Measurements from ENCODE around the gene PGS1. TPM values are rescaled to one million over a fixed set of nuclear protein-coding genes. Genes with fewer than 3 reads are reported as not detected.

The PGS1 gene
- total and polyA plus RNA-seq, 10 of the 15 experiments (the other 5 are each of a cell fraction or from before 2014, with no cell fraction given) = 1.3 to 37.6 (median 27.4) TPM

DNA sequence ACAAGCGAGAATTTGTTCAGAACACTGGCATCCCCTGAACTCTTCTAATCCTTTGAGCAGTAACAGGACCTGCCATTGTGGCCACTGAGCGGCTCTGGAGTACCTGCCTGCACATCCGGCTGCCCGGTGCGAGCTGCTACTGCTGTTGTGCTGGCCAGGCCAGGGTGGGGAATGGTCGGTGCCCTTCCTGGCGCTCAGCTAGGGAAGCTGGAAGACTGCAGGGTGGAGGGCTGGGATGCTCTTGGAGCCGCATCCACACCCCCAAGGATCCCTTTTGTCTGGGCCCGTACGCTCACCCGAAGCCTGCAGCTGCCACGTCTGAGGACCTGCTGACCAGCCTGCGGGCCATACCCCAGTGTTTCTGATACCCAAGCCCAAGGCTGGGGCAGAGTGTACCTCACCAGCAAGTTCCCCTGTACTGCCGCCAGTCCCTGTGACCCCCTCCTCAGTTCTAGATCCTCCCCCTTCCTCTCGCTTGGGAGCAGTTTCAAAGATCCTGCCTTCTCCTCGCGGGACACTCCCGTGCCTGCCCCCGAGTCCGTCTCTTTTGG, 49.7 kb downstream of the PGS1 start:
- ATAC-seq = no peak
- H3K4me2 ChIP-seq (ENCODE audit: control insufficient read depth, insufficient read depth) = no peak overlapping the region
- TF ChIP-seq CBX3 (IDR thresholded peaks at IDR 0.05; ENCODE audit: borderline replicate concordance, low read depth) (no peak), KLF5 (IDR thresholded peaks at IDR 0.05; ENCODE audit: partially characterized antibody) (no peak), PAX5 (IDR thresholded peaks at IDR 0.05; ENCODE audit: borderline replicate concordance, low read depth, low read length) (no peak), REST (IDR thresholded peaks at IDR 0.05; ENCODE audit: low read depth, low read length) (no peak), CUX1 (IDR thresholded peaks at IDR 0.05; ENCODE audit: insufficient replicate concordance, low read depth, low read length) (no peak), CHD1 (IDR thresholded peaks at IDR 0.05; ENCODE audit: low read depth, low read length) (no peak), MEF2A (IDR thresholded peaks at IDR 0.05; ENCODE audit: insufficient read depth, low read depth, low read length) (no peak), CREM (IDR thresholded peaks at IDR 0.05; ENCODE audit: low read depth) (no peak), SMC3 (IDR thresholded peaks at IDR 0.05; ENCODE audit: borderline replicate concordance, low read length) (no peak), POLR2AphosphoS5 (IDR thresholded peaks at IDR 0.05; ENCODE audit: low read length) (no peak), HDAC6 (IDR thresholded peaks at IDR 0.05; ENCODE audit: unreplicated experiment) (no peak), WRNIP1 (IDR thresholded peaks at IDR 0.05; ENCODE audit: borderline replicate concordance, low read depth, low read length) (no peak)
- in situ Hi-C loops (cut with MboI) (no loop called here), intact Hi-C loops (cut with micrococcal nuclease; ENCODE audit: unreplicated experiment) (loop anchor here (10.0 kb wide), 1 partner anchor 343 kb away; no protein-coding TSS in a partner anchor)
- H3K79me2 ChIP-seq (ENCODE audit: control insufficient read depth, insufficient read depth, low read length) = no peaks in the 10 kb centered on the region
- H2AFZ ChIP-seq (ENCODE audit: control insufficient read depth, low read depth, low read length) = no peak overlapping the region
- CTCF ChIA-PET = no interaction called here
- no peak for DNase-seq (ENCODE audit: low read depth, low spot score)
- H3K36me3 ChIP-seq (ENCODE audit: control insufficient read depth in 2 of 2, insufficient read depth in 2 of 2, low read length in 1 of 2) = peaks cover 20 to 22% of the 10 kb centered on the region in 2 experiments
- POLR2A ChIA-PET = no interaction called here
- no peaks in the 10 kb centered on the region for H3K4me1 ChIP-seq (ENCODE audit: control insufficient read depth, insufficient read depth, low read length)
- H3K9ac ChIP-seq (ENCODE audit: control insufficient read depth, insufficient read depth, low read length) = no peak overlapping the region
- no peaks in the 10 kb centered on the region for H3K27me3 ChIP-seq (replicated peaks in 1 of 2; ENCODE audit: control insufficient read depth in 2 of 2, insufficient read depth in 2 of 2, low read length in 1 of 2)
- no peak for FAIRE-seq
- no peak overlapping the region for H3K4me3 ChIP-seq
- SMC1A ChIA-PET (ENCODE audit: uncharacterized antibody, unreplicated experiment) = no interaction called here
- BruUV-seq (replicated peaks) = no TSS peak
- no peak overlapping the region for H3K27ac ChIP-seq (ENCODE audit: control insufficient read depth, insufficient read depth)
- WGBS (ENCODE audit: insufficient coverage, insufficient replicate concordance, low lambda C conversion rate, missing lambda C conversion rate) = 98% methylated on average over 20 of the region's 20 CpGs
- RAD21 ChIA-PET (ENCODE audit: unreplicated experiment) = no interaction called here
- no peaks in the 10 kb centered on the region for H3K9me3 ChIP-seq (replicated peaks; ENCODE audit: control insufficient read depth, insufficient read depth, low read length)
- H4K20me1 ChIP-seq (ENCODE audit: control insufficient read depth, insufficient read depth) = no peaks in the 10 kb centered on the region
